Loucy (cell line): ENCODE data around the gene CDK9.

Experiments used
- H2AFZ ChIP-seq: fragments of 200-600 bp; sonication (generic); 2 replicates; pipeline ENCODE4 v1.6.0; 2016; ENCODE audit warnings: antibody characterized with exemption, mild to moderate bottlenecking, low read length, moderate library complexity
- H3F3A ChIP-seq: fragments of 200-600 bp; 2 replicates; pipeline ENCODE4 v1.6.0; 2016; ENCODE audit warnings: antibody characterized with exemption, low read depth, mild to moderate bottlenecking
- H3K27me3 ChIP-seq: fragments of 200-600 bp; sonication (generic); 2 replicates; pipeline ENCODE4 v1.6.1; 2014; ENCODE audit warnings: low read length, mild to moderate bottlenecking; ENCODE audit not compliant: insufficient read depth, poor library complexity, severe bottlenecking
- H3K36me3 ChIP-seq: fragments of 200-600 bp; sonication (generic); 2 replicates; pipeline ENCODE4 v1.6.1; 2016; ENCODE audit warnings: low read length; ENCODE audit not compliant: insufficient read depth
- H3K4me1 ChIP-seq: fragments of 200-600 bp; sonication (generic); 2 replicates; pipeline ENCODE4 v1.5.1; 2014; ENCODE audit warnings: low read length, mild to moderate bottlenecking; ENCODE audit not compliant: insufficient read depth, poor library complexity, severe bottlenecking
- H3K4me2 ChIP-seq: fragments of 200-600 bp; sonication (generic); 2 replicates; pipeline ENCODE4 v1.6.0; 2014; ENCODE audit warnings: antibody characterized with exemption, low read length, low read depth, mild to moderate bottlenecking; ENCODE audit not compliant: poor library complexity, severe bottlenecking
- H3K4me3 ChIP-seq: fragments of 200-600 bp; sonication (generic); 2 replicates; pipeline ENCODE4 v1.5.1; 2014; ENCODE audit warnings: low read length, mild to moderate bottlenecking, mixed read lengths; ENCODE audit not compliant: poor library complexity, severe bottlenecking
- H3K79me2 ChIP-seq: fragments of 200-600 bp; sonication (generic); 2 replicates; pipeline ENCODE4 v1.6.1; 2014; ENCODE audit warnings: low read length; ENCODE audit not compliant: insufficient read depth
- H3K9ac ChIP-seq: fragments of 200-600 bp; sonication (generic); 2 replicates; pipeline ENCODE4 v1.6.0; 2014; ENCODE audit warnings: mild to moderate bottlenecking, low read depth, low read length, moderate library complexity; ENCODE audit not compliant: poor library complexity, severe bottlenecking
- H3K9me2 ChIP-seq: fragments of 200-600 bp; sonication (generic); replicated peaks from 2 replicates; pipeline ENCODE4 v1.6.1; 2016; ENCODE audit warnings: low read depth, low read length, mixed read lengths
- H3K9me3 ChIP-seq: fragments of 200-600 bp; sonication (generic); 2 replicates; pipeline ENCODE4 v1.6.1; 2014; ENCODE audit warnings: mild to moderate bottlenecking, antibody characterized with exemption, low read length, low read depth; ENCODE audit not compliant: insufficient read depth
- H4K20me1 ChIP-seq: fragments of 200-600 bp; sonication (generic); 2 replicates; pipeline ENCODE4 v1.6.0; 2014; ENCODE audit warnings: antibody characterized with exemption, low read length, mild to moderate bottlenecking; ENCODE audit not compliant: insufficient read depth, poor library complexity, severe bottlenecking
- CTCF ChIP-seq: fragments of 200-600 bp; sonication (generic); conservative IDR thresholded peaks from 2 replicates; pipeline ENCODE4 v1.5.1; 2014; ENCODE audit warnings: mild to moderate bottlenecking, antibody characterized with exemption, low read length
- EZH2phosphoT487 ChIP-seq: fragments of 200-600 bp; IDR thresholded peaks from 2 replicates; pipeline ENCODE4 v1.6.1; 2018; ENCODE audit warnings: antibody characterized with exemption, mild to moderate bottlenecking, moderate library complexity, borderline replicate concordance

Gene CDK9

DNA sequence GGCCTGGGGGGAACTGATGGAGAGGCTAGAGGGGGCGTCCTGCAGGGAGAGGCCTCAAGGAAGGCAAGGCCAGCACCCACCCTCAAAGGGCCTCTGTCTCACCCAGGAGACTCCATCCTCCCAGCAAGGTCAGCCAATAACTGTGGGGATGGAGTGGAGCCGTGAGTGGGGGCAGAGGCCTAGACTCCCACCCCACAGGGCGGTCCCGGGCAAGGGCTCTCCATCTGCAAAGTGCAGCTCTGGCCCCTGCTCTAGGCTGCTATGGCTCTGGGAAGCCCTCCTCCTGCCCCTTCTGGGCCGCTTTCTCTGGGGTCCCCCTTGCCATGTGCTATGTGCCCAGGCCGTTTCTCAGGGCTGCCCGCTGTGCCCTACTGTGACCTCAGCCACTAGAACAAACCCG, 30.9 kb downstream of the CDK9 start:
- H3K27me3 ChIP-seq, result no peaks in the 10 kb centered on the region
- 0 out of 2 replicates have a peak, but pooled peaks cover 5% of the 10 kb centered on the region for H3K79me2 ChIP-seq
- no peak overlapping the region for H2AFZ ChIP-seq
- H3K4me3 ChIP-seq, result no peak overlapping the region
- no peaks in the 10 kb centered on the region for H3F3A ChIP-seq
- peaks cover 33% of the 10 kb centered on the region; the same call in 1 of the 2 replicates for H3K36me3 ChIP-seq
- no peaks in the 10 kb centered on the region for H4K20me1 ChIP-seq
- no peak overlapping the region for H3K4me2 ChIP-seq
- TF ChIP-seq EZH2phosphoT487, result no peak
- no peak for TF ChIP-seq CTCF
- no peaks in the 10 kb centered on the region for H3K9me3 ChIP-seq
- no peak overlapping the region for H3K9ac ChIP-seq
- no peaks in the 10 kb centered on the region for H3K9me2 ChIP-seq
- no peaks in the 10 kb centered on the region for H3K4me1 ChIP-seq

GRCh38 chr9:127817881-127818434, 32.1 kb downstream of the CDK9 start:
- TF ChIP-seq EZH2phosphoT487, result no peak
- no peak for TF ChIP-seq CTCF
- Histone ChIP-seq H3K4me3 (no peak overlapping the region), H3K36me3 (peaks cover 21% of the 10 kb centered on the region; the same call in 1 of the 2 replicates), H3K27me3 (no peaks in the 10 kb centered on the region), H3K79me2 (0 out of 2 replicates have a peak, but pooled peaks cover 5% of the 10 kb centered on the region), H3K9me2 (no peaks in the 10 kb centered on the region), H4K20me1 (no peaks in the 10 kb centered on the region), H3F3A (no peaks in the 10 kb centered on the region; the same call in 1 of the 2 replicates), H2AFZ (no peak overlapping the region), H3K9me3 (no peaks in the 10 kb centered on the region), H3K9ac (no peak overlapping the region), H3K4me1 (no peaks in the 10 kb centered on the region), H3K4me2 (no peak overlapping the region)

DNA sequence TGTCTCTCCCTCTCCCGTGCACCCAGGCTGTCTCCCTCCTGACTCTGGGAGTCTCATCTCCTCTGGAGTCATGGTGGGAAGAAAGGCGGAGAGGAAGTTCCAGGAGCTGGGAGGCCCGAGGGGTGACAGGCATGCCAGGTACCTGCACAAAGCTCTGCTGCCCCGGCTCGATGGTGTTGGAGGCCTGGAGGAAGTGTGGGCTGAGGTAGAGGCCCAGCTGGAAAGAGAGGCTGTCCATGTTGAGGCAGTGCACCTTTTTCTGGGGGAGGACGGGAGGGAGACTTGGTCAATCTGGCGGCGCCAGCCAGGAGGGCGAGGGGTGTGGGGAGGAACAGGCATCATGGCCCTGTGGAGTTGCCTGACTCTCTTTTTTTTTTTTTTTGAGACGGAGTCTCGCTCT, 32.7 kb downstream of the CDK9 start:
- no peak overlapping the region for H3K4me3 ChIP-seq
- H3K9ac ChIP-seq, result no peak overlapping the region
- no peaks in the 10 kb centered on the region for H4K20me1 ChIP-seq
- H3K9me2 ChIP-seq, result no peaks in the 10 kb centered on the region
- H3F3A ChIP-seq, result no peaks in the 10 kb centered on the region; the same call in 1 of the 2 replicates
- no peaks in the 10 kb centered on the region for H3K4me1 ChIP-seq
- no peak overlapping the region for H2AFZ ChIP-seq
- H3K36me3 ChIP-seq, result peaks cover 15% of the 10 kb centered on the region; the same call in 1 of the 2 replicates
- no peaks in the 10 kb centered on the region for H3K79me2 ChIP-seq
- no peaks in the 10 kb centered on the region for H3K27me3 ChIP-seq
- H3K4me2 ChIP-seq, result no peak overlapping the region
- no peaks in the 10 kb centered on the region for H3K9me3 ChIP-seq
- no peak for TF ChIP-seq EZH2phosphoT487
- TF ChIP-seq CTCF, result no peak
